Liver (tissue), 9 donors: ENCODE measurements around the gene RPS2. TPM values are rescaled to one million over a fixed set of nuclear protein-coding genes. Genes with fewer than 3 reads are reported as not detected.

ENCODE experiments used
- DNase-seq: peaks from one replicate; pipeline ENCODE4 v3.0.0-alpha.2; 2017; ENCODE audit warnings: low spot score
- H3K27ac ChIP-seq, 2 donors: one replicate each; pipeline ENCODE4 v1.7.0; 2013; ENCODE audit warnings: inconsistent platforms in 2 of 2, low read length in 2 of 2, control low read depth in 1 of 2, low read depth in 1 of 2, mild to moderate bottlenecking in 1 of 2
- H3K27me3 ChIP-seq, 4 donors: one replicate each; pipeline versions ENCODE4 v1.6.1 to v1.7.0; 2013; ENCODE audit warnings: low read length in 3 of 4, inconsistent platforms in 1 of 4, mild to moderate bottlenecking in 1 of 4, moderate library complexity in 1 of 4; ENCODE audit not compliant: control insufficient read depth in 4 of 4, insufficient read depth in 4 of 4
- H3K36me3 ChIP-seq, 4 donors: one replicate each; pipeline versions ENCODE4 v1.6.1 to v1.7.0; 2013; ENCODE audit warnings: low read length in 3 of 4, mild to moderate bottlenecking in 3 of 4, low read depth in 1 of 4, moderate library complexity in 1 of 4; ENCODE audit not compliant: control insufficient read depth in 4 of 4, insufficient read depth in 3 of 4
- H3K4me1 ChIP-seq, 4 donors: one replicate each; pipeline versions ENCODE4 v1.6.1 to v1.7.0; 2013; ENCODE audit warnings: low read length in 3 of 4, mild to moderate bottlenecking in 3 of 4, moderate library complexity in 1 of 4; ENCODE audit not compliant: control insufficient read depth in 4 of 4, insufficient read depth in 4 of 4
- H3K4me3 ChIP-seq, 3 donors: one replicate each; pipeline versions ENCODE4 v1.6.1 to v1.7.0; 2013; ENCODE audit warnings: low read length in 3 of 3, control low read depth in 1 of 3, low read depth in 1 of 3, mild to moderate bottlenecking in 1 of 3
- H3K9ac ChIP-seq, 2 donors: one replicate each; pipeline ENCODE4 v1.7.0; 2013; ENCODE audit warnings: low read length in 2 of 2, mild to moderate bottlenecking in 2 of 2, moderate library complexity in 2 of 2, control low read depth in 1 of 2, low read depth in 1 of 2
- H3K9me3 ChIP-seq, 4 donors: one replicate each; pipeline versions ENCODE4 v1.6.1 to v1.7.0; 2013; ENCODE audit warnings: low read length in 3 of 4; ENCODE audit not compliant: control insufficient read depth in 4 of 4
- CTCF ChIP-seq: fragments of 150-350 bp; IDR thresholded peaks from 2 replicates; pipeline ENCODE4 v1.5.1; 2017; ENCODE audit warnings: improper control_type of control experiment, low read depth, low read length; ENCODE audit not compliant: missing input control
- EGR1 ChIP-seq, 2 donors: IDR thresholded peaks; 2 replicates each; pipeline ENCODE4 v1.6.1; 2016 to 2018; ENCODE audit warnings: antibody characterized with exemption in 2 of 2, low read depth in 2 of 2
- FOXA1 ChIP-seq: IDR thresholded peaks from 2 replicates; pipeline ENCODE4 v1.6.1; 2016; ENCODE audit warnings: antibody characterized with exemption
- FOXA2 ChIP-seq: IDR thresholded peaks from 2 replicates; pipeline ENCODE4 v1.6.1; 2016; ENCODE audit warnings: antibody characterized with exemption
- GABPA ChIP-seq, 2 donors: IDR thresholded peaks in 1 of 2; conservative IDR thresholded peaks in 1 of 2; 2 replicates each; pipeline ENCODE4 v1.6.1; 2016; ENCODE audit warnings: antibody characterized with exemption in 2 of 2, mild to moderate bottlenecking in 1 of 2, moderate library complexity in 1 of 2
- HNF4A ChIP-seq, 2 donors: conservative IDR thresholded peaks; 2 replicates each; pipeline ENCODE4 v1.6.1; 2016; ENCODE audit warnings: antibody characterized with exemption in 2 of 2, mild to moderate bottlenecking in 2 of 2
- JUND ChIP-seq, 2 donors: IDR thresholded peaks; 2 replicates each; pipeline ENCODE4 v1.6.1; 2016; ENCODE audit warnings: antibody characterized with exemption in 2 of 2
- NR2F2 ChIP-seq: IDR thresholded peaks from 2 replicates; pipeline ENCODE4 v1.6.1; 2016; ENCODE audit warnings: antibody characterized with exemption
- RAD21 ChIP-seq, 2 donors: IDR thresholded peaks; 2 replicates each; pipeline ENCODE4 v1.6.1; 2016; ENCODE audit warnings: antibody characterized with exemption in 2 of 2, mild to moderate bottlenecking in 2 of 2
- REST ChIP-seq: IDR thresholded peaks from 2 replicates; pipeline ENCODE4 v1.6.1; 2016; ENCODE audit warnings: antibody characterized with exemption, mild to moderate bottlenecking
- RXRA ChIP-seq, 2 donors: IDR thresholded peaks; 2 replicates each; pipeline ENCODE4 v1.6.1; 2017 to 2018; ENCODE audit warnings: antibody characterized with exemption in 2 of 2, mild to moderate bottlenecking in 1 of 2
- SP1 ChIP-seq: IDR thresholded peaks from 2 replicates; pipeline ENCODE4 v1.6.1; 2018; ENCODE audit warnings: antibody characterized with exemption, mild to moderate bottlenecking
- TAF1 ChIP-seq: conservative IDR thresholded peaks from 2 replicates; pipeline ENCODE4 v1.6.1; 2016; ENCODE audit warnings: antibody characterized with exemption, mild to moderate bottlenecking
- YY1 ChIP-seq: IDR thresholded peaks from 2 replicates; pipeline ENCODE4 v1.6.1; 2016; ENCODE audit warnings: antibody characterized with exemption, mild to moderate bottlenecking
- WGBS: extraction: QIAGEN DNeasy Blood & Tissue Kit; methylation state at CpG from one replicate; pipeline ENCODE4 v1.1.7; 2013; 5-methylcytosine and 5-hydroxymethylcytosine counted together
- polyA plus RNA-seq, 2 donors: library from polyadenylated mRNA; stranded (reverse) in 1 of 2; unstranded in 1 of 2; fragments of 200-250 nt in 1 of 2; fragments of >200 nt in 1 of 2; fragmentation: Nextera tagmentation in 1 of 2; extraction: Ambion mirVana in 1 of 2; gene quantifications; one replicate each; pipeline versions ENCODE4 v1.2.1 to v1.2.3, GENCODE V29; 2013 to 2015
- total RNA-seq, 2 donors: library from RNA; depleted of rRNA; stranded (reverse); fragments of >200 nt; gene quantifications; one replicate each; pipeline ENCODE4 v1.2.3, GENCODE V29; 2014
- TF ChIP-seq, protein P1 (sequence below): IDR thresholded peaks from 2 replicates; pipeline ENCODE4 v1.6.1; 2016; ENCODE audit warnings: antibody characterized with exemption
- TF ChIP-seq, protein P2 (sequence below): IDR thresholded peaks from 2 replicates; pipeline ENCODE4 v1.6.1; 2016; ENCODE audit warnings: antibody characterized with exemption
- TF ChIP-seq, protein P3 (sequence below): IDR thresholded peaks from 2 replicates; pipeline ENCODE4 v1.6.1; 2016; ENCODE audit warnings: antibody characterized with exemption
- donor health status: healthy.
- donor health status: healthy.
- donor health status: healthy.
- donor health status: healthy.
- donor health status: healthy.

RPS2 gene
- total and polyA plus RNA-seq, 4 donors = 524 to 1,440 (median 940) TPM

- H3K9ac ChIP-seq = no peak overlapping the region
- TF ChIP-seq, protein P1, sequence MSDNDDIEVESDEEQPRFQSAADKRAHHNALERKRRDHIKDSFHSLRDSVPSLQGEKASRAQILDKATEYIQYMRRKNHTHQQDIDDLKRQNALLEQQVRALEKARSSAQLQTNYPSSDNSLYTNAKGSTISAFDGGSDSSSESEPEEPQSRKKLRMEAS = no peak
- TF ChIP-seq YY1 = no peak
- TF ChIP-seq CTCF = no peak
- no peak for TF ChIP-seq SP1
- no peak for TF ChIP-seq RAD21 (IDR thresholded peaks at IDR 0.05)
- TF ChIP-seq FOXA1 = no peak
- TF ChIP-seq TAF1 = no peak
- TF ChIP-seq, protein P2, sequence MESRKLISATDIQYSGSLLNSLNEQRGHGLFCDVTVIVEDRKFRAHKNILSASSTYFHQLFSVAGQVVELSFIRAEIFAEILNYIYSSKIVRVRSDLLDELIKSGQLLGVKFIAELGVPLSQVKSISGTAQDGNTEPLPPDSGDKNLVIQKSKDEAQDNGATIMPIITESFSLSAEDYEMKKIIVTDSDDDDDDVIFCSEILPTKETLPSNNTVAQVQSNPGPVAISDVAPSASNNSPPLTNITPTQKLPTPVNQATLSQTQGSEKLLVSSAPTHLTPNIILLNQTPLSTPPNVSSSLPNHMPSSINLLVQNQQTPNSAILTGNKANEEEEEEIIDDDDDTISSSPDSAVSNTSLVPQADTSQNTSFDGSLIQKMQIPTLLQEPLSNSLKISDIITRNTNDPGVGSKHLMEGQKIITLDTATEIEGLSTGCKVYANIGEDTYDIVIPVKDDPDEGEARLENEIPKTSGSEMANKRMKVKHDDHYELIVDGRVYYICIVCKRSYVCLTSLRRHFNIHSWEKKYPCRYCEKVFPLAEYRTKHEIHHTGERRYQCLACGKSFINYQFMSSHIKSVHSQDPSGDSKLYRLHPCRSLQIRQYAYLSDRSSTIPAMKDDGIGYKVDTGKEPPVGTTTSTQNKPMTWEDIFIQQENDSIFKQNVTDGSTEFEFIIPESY = no peak
- TF ChIP-seq HNF4A (conservative IDR thresholded peaks at IDR 0.05) = no peak
- H3K9me3 ChIP-seq = no peaks in the 10 kb centered on the region
- no peak overlapping the region for H3K4me3 ChIP-seq
- peaks cover 2 to 20% (median 6%) of the 10 kb centered on the region in 4 donors for H3K4me1 ChIP-seq
- H3K27me3 ChIP-seq = no peaks in the 10 kb centered on the region
- WGBS = 49% methylated on average over 70 of the region's 70 CpGs
- DNase-seq = no peak
- peaks cover 12 to 38% (median 15%) of the 10 kb centered on the region in 4 donors for H3K36me3 ChIP-seq
- H3K27ac ChIP-seq = no peak overlapping the region
These were observed 14.8 kb upstream of the RPS2 start for GRCh38 chr16:1979271-1980029.

GRCh38 chr16:1978476-1979120 lies 14.0 kb upstream of the RPS2 start:
- no peak for DNase-seq
- WGBS = 87% methylated on average over 37 of the region's 37 CpGs
- no peak overlapping the region for H3K4me3 ChIP-seq
- no peak overlapping the region for H3K27ac ChIP-seq
- no peaks in the 10 kb centered on the region for H3K27me3 ChIP-seq
- H3K9me3 ChIP-seq = no peaks in the 10 kb centered on the region
- H3K4me1 ChIP-seq = peaks cover 2 to 20% (median 6%) of the 10 kb centered on the region in 4 donors
- no peak overlapping the region for H3K9ac ChIP-seq
- H3K36me3 ChIP-seq = peaks cover 14 to 41% (median 16%) of the 10 kb centered on the region in 4 donors
- TF ChIP-seq, protein P3, sequence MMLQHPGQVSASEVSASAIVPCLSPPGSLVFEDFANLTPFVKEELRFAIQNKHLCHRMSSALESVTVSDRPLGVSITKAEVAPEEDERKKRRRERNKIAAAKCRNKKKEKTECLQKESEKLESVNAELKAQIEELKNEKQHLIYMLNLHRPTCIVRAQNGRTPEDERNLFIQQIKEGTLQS = no peak
- TF ChIP-seq GABPA (IDR thresholded peaks at IDR 0.05 in 1 of 2, conservative IDR thresholded peaks at IDR 0.05 in 1 of 2) (no peak), SP1 (no peak), REST (no peak), EGR1 (IDR thresholded peaks at IDR 0.05; ENCODE audit: low read depth in 2 of 2) (no peak), FOXA2 (no peak), CTCF (no peak), HNF4A (conservative IDR thresholded peaks at IDR 0.05) (no peak), RXRA (IDR thresholded peaks at IDR 0.05) (no peak), NR2F2 (no peak), JUND (IDR thresholded peaks at IDR 0.05) (no peak), YY1 (no peak), FOXA1 (no peak)
- TF ChIP-seq, protein P2 = no peak
- TF ChIP-seq, protein P1 = no peak
